ENCODE results near the gene RAB7B.

The RAB7B gene

GRCh38 chr1:206021626-206022365, 18.6 kb upstream of the RAB7B start:
- Histone ChIP-seq H3K36me3 (no peaks in the 10 kb centered on the region), H3K27me3 (no peaks in the 10 kb centered on the region), H3K4me1 (ENCODE audit: control insufficient read depth in 1 of 2, insufficient read depth in 1 of 2, low read depth in 1 of 2, low read length in 1 of 2) (no peaks in the 10 kb centered on the region), H3K27ac (no peak overlapping the region), H3K4me3 (ENCODE audit: low read depth in 1 of 2, low read length in 1 of 2) (no peak overlapping the region), H3K9me3 (no peaks in the 10 kb centered on the region)
- TF ChIP-seq CTCF (IDR thresholded peaks at IDR 0.05): no peak

- no peak for TF ChIP-seq CTCF (IDR thresholded peaks at IDR 0.05)
- Histone ChIP-seq H3K27ac (no peak overlapping the region), H3K9me3 (no peaks in the 10 kb centered on the region), H3K4me3 (ENCODE audit: low read depth in 1 of 2, low read length in 1 of 2) (no peak overlapping the region), H3K4me1 (ENCODE audit: control insufficient read depth in 1 of 2, insufficient read depth in 1 of 2, low read depth in 1 of 2, low read length in 1 of 2) (no peaks in the 10 kb centered on the region), H3K36me3 (no peaks in the 10 kb centered on the region), H3K27me3 (no peaks in the 10 kb centered on the region)
Measured at GRCh38 chr1:206021008-206021625, 17.9 kb upstream of the RAB7B start.

- Histone ChIP-seq H3K4me1 (ENCODE audit: control insufficient read depth in 1 of 2, insufficient read depth in 1 of 2, low read depth in 1 of 2, low read length in 1 of 2) (no peaks in the 10 kb centered on the region), H3K9me3 (no peaks in the 10 kb centered on the region), H3K4me3 (ENCODE audit: low read depth in 1 of 2, low read length in 1 of 2) (no peak overlapping the region), H3K36me3 (no peaks in the 10 kb centered on the region), H3K27ac (no peak overlapping the region), H3K27me3 (no peaks in the 10 kb centered on the region)
- TF ChIP-seq CTCF (IDR thresholded peaks at IDR 0.05): no peak
Measured at GRCh38 chr1:206020393-206021007, 17.3 kb upstream of the RAB7B start.

GRCh38 chr1:206015071-206015470, 11.9 kb upstream of the RAB7B start:
- H3K4me1 ChIP-seq (ENCODE audit: control insufficient read depth in 1 of 2, insufficient read depth in 1 of 2, low read depth in 1 of 2, low read length in 1 of 2): peaks cover 19 to 25% of the 10 kb centered on the region in 2 experiments
- H3K27ac ChIP-seq: no peak overlapping the region
- no peaks in the 10 kb centered on the region for H3K36me3 ChIP-seq
- H3K4me3 ChIP-seq (ENCODE audit: low read depth in 1 of 2, low read length in 1 of 2): no peak overlapping the region
- no peak for TF ChIP-seq CTCF (IDR thresholded peaks at IDR 0.05)
- H3K27me3 ChIP-seq: no peaks in the 10 kb centered on the region
- H3K9me3 ChIP-seq: no peaks in the 10 kb centered on the region

- Histone ChIP-seq H3K27me3 (no peaks in the 10 kb centered on the region), H3K4me1 (ENCODE audit: control insufficient read depth in 1 of 2, insufficient read depth in 1 of 2, low read depth in 1 of 2, low read length in 1 of 2) (peaks cover 19 to 25% of the 10 kb centered on the region in 2 experiments), H3K27ac (no peak overlapping the region), H3K9me3 (no peaks in the 10 kb centered on the region), H3K36me3 (no peaks in the 10 kb centered on the region), H3K4me3 (ENCODE audit: low read depth in 1 of 2, low read length in 1 of 2) (no peak overlapping the region)
- TF ChIP-seq CTCF (IDR thresholded peaks at IDR 0.05): no peak
Measured at GRCh38 chr1:206014601-206015000, 11.4 kb upstream of the RAB7B start.
